HTERT RPE-1 (cell line): ENCODE data around the gene SGMS1.
"Not testable (repeated sequence)": the region's sequence is repeated elsewhere in the genome, so short reads cannot be mapped to it uniquely, and the experiment has no call there.

Experiments
- in situ Hi-C: fragments of 300-500 bp; cut with MboI; formaldehyde crosslinking; loops from 4 replicates; pipeline ENCODE4 v1.14.3; 2020; ENCODE audit warnings: low sequenced_read_pairs

Gene SGMS1

DNA sequence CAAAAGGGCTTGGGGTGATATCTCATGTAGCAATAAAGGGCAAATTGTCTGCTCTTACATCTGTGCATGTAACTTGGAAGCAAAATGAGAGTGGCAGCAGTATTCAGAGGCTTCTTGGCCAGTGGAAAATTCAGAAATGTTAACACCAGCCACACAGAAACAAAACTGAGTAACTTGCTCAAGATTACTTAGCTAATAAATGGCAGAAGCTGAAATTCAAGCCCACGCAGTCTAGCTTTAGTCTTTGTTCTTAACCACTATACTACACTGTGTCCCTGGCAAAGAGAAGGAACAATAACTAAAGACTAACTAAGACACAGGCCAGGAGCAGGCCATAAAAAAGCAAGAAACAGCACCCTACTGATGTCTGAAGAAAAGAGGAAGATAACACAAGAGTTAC is 186.5 kb downstream of the SGMS1 start:
- in situ Hi-C loops = no loop called here

GRCh38 chr10:50436805-50437204 is 187.0 kb downstream of the SGMS1 start:
- in situ Hi-C loops = no loop called here

DNA sequence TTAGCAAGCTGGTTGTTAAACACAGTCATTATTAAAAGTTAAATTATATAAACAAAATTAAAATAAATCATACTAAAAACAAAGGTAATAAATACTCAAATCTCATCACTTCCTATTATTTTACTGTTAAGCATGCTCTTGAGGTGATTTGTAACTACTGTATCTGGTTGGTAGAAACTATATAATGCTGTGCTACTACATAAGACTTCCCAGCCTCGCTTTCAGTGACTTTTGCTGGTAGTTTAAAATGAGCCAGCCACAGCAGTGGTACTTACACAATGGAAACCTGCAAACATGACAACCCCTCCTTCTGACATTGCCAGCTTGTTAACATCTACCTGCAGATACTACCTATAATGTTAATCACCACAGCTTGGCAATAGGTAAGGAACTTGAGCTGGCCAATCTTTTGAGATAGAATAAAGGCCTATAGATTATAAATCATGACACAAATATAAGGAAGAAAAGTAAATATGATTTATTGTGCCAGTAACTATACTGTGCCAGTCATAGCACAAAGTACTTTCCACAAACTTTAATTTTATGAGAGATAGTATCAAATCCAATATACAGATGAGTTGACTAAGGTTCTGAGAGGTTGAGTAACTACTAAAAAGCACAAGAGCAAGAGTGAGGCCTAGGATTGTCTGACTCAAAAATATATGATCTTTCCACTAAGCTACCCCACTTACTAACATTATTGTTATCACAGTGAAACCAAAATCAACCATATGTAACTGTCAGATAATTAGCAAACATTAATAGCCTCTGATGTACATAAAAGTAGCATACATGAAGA is 191.3 kb downstream of the SGMS1 start:
- in situ Hi-C loops = no loop called here

GRCh38 chr10:50431791-50432190 is 192.0 kb downstream of the SGMS1 start:
- in situ Hi-C loops = no loop called here

- in situ Hi-C loops = no loop called here
Observed at GRCh38 chr10:50431133-50431532, 192.6 kb downstream of the SGMS1 start.

DNA sequence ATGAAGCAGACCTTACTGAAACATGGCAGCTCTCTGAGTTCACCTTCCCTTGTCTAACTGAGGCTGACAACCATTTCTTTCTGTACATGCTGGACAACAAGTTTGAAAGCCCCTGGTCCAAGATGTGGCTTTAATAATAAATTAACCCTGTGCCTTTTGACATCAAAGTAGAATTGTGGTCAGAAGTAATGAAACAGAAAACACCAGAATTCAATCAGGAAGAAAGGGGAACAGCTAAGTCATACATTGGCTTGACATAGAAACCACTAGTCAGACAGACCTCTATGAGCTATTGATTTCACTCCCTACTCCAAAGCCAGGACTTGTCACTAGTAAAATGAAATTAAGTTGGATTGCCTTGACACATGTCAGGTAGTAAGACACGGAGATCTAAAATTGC is 197.3 kb downstream of the SGMS1 start:
- in situ Hi-C loops = no loop called here

GRCh38 chr10:50425215-50425614 is 198.5 kb downstream of the SGMS1 start:
- in situ Hi-C loops = not testable (repeated sequence)

GRCh38 chr10:50423448-50423847 is 200.3 kb downstream of the SGMS1 start:
- in situ Hi-C loops = no loop called here

DNA sequence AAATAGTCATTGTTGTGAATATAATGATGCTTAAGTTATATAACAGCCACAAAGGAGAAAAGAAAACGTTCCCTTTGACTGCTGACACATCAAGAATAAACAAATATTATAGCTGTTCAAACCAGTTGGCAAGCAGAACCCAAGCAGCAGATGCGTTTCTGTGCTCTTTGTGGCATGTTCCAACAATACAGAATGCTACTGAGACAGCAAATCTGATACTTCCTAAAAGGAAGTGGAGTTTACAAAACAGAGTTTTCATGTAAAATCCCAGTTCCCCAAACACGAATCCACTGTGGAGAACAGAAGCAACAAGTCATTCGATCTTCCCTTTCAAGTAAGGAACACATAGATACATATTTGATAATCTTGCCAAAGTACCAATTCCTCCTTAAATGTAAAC is 201.5 kb downstream of the SGMS1 start:
- in situ Hi-C loops = no loop called here

GRCh38 chr10:50421026-50421719 is 202.6 kb downstream of the SGMS1 start:
- in situ Hi-C loops = no loop called here

GRCh38 chr10:50420196-50420595 is 203.6 kb downstream of the SGMS1 start:
- in situ Hi-C loops = no loop called here

- in situ Hi-C loops = no loop called here
Observed at GRCh38 chr10:50419756-50420155, 204.0 kb downstream of the SGMS1 start.

DNA sequence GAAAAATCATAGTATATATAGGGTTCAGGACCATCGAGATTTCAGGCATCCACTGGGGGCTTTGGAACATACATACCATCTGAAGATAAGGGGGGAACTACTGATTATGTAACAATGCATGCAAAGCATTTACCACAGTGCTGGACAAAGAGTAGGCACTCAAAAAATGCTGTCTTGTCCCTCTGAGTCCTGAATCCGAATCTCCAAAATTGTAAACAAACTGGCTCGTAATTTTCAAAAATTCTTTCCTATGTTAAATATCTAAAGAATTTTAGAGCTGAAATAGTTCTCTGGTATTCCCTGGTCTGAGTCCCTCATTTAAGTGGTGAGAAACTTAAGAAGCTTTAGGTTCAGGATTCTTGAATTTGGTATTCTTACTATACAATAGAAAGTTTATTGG is 204.7 kb downstream of the SGMS1 start:
- in situ Hi-C loops = no loop called here

- in situ Hi-C loops = no loop called here
Observed at GRCh38 chr10:50417886-50418830, 205.6 kb downstream of the SGMS1 start.

GRCh38 chr10:50417486-50417885 is 206.3 kb downstream of the SGMS1 start:
- in situ Hi-C loops = no loop called here

- in situ Hi-C loops = no loop called here
Observed at GRCh38 chr10:50416881-50417280, 206.9 kb downstream of the SGMS1 start.

DNA sequence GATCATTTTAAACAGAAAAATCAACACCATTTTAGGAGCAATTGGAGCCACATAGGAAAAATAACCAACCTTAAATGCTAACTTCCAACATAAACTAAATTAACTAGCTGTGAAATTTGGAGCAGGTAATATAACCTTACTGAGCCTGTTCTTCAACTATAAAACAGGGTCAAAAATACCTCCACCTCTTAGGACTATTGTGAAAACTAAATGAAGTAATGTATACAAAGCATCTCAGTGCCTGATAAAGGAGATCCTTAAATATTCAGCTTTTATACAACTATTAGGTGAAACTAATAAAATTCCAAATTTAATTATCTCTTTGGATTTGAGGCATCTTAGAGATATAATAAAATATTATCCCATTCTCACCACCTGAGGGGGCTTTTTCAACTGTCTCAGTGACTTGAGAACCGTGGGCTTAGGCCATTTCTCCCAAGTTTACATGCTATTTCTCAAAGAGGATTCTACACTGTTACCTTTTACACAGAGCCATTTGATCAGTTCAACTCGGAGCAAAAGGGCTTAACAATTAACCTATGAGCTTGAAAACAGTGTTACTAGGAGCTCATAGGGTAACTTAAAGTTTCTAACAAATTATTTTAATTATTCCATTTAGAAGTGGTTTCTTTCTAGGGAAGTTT is 207.5 kb downstream of the SGMS1 start:
- in situ Hi-C loops = no loop called here

DNA sequence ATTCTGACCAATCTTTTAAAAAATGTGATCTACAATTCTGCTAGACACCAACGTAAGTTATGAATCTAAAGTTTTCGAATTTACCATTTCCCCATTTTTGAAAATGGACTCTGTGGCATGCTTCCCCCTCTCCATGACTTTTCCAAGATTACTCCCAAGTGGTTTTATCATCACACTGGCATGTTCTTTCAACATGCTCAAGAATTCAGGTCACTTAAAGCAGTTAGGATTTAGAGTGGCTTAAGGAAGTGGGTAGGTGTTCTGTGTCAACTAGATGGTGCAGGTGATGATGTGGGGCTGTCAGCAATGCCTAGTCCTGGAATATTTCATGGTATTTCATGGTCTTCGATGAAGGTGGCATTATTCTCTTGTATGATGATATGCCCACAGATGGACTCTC is 208.5 kb downstream of the SGMS1 start:
- in situ Hi-C loops = no loop called here

GRCh38 chr10:50410066-50410811 is 213.5 kb downstream of the SGMS1 start:
- in situ Hi-C loops = no loop called here
